K562 (cell line): ENCODE measurements around the gene SENP7. TPM values are rescaled to one million over a fixed set of nuclear protein-coding genes. Genes with fewer than 3 reads are reported as not detected.

Experiments
- MECOM ChIP-seq: fragments of 250-450 bp; sonication (Bioruptor Pico); IDR thresholded peaks from 2 replicates; pipeline ENCODE4 v1.8.0; 2022; ENCODE audit warnings: inconsistent platforms
- NFATC3 ChIP-seq: fragments of 450-650 bp; IDR thresholded peaks from 2 replicates; pipeline ENCODE4 v1.6.1; 2017; ENCODE audit warnings: mild to moderate bottlenecking
- POU5F1 ChIP-seq: fragments of 150-350 bp; IDR thresholded peaks from 2 replicates; pipeline ENCODE4 v1.6.1; 2014; ENCODE audit warnings: borderline replicate concordance, low read length, low read depth, mild to moderate bottlenecking; ENCODE audit not compliant: partially characterized antibody
- RBBP5 ChIP-seq: fragments of 200-600 bp; sonication (generic); IDR thresholded peaks from 2 replicates; pipeline ENCODE4 v1.6.1; 2012; ENCODE audit warnings: borderline replicate concordance, mild to moderate bottlenecking, low read length, control low read depth, inconsistent platforms; ENCODE audit not compliant: insufficient read depth, poor library complexity, severe bottlenecking
- SRSF3 ChIP-seq: fragments of 200-400 bp; formaldehyde crosslinking; IDR thresholded peaks from 2 replicates; pipeline ENCODE4 v1.6.1; 2016; ENCODE audit warnings: mild to moderate bottlenecking, low read length, moderate library complexity; ENCODE audit not compliant: insufficient read depth
- ZNF12 ChIP-seq: sonication (generic); formaldehyde crosslinking; IDR thresholded peaks from 2 replicates; pipeline ENCODE4 v1.4.0; 2020; ENCODE audit warnings: mild to moderate bottlenecking, missing genetic modification reagents
- polyA plus RNA-seq, 8 experiments: library from polyadenylated mRNA; depleted of rRNA in 4 of 8; stranded (reverse) in 5 of 8; unstranded in 3 of 8; fragments of >200 nt; fragmentation: Nextera tagmentation in 2 of 8; fragmentation: Illumina TruSeq in 1 of 8; extraction: Ambion mirVana in 2 of 8; extraction: Trizol in 1 of 8; gene quantifications; 2 replicates each; pipeline versions ENCODE4 v1.2.1 to v1.2.3, GENCODE V29; 2011 to 2014; ENCODE audit warnings: inconsistent platforms in 1 of 8, missing spikeins in 1 of 8
- total RNA-seq, 7 experiments: library from RNA; depleted of rRNA in 6 of 7; stranded (reverse); fragments of >200 nt in 6 of 7; fragmentation: Illumina TruSeq in 2 of 7; extraction: Trizol in 2 of 7; gene quantifications; 2 replicates each; pipeline versions ENCODE4 v1.2.1 to v1.2.3, GENCODE V29; 2011 to 2021; ENCODE audit warnings: low replicate concordance in 1 of 7
- TF ChIP-seq, protein P1 (sequence below): sonication (generic); formaldehyde crosslinking; IDR thresholded peaks from 2 replicates; pipeline ENCODE4 v1.8.1; 2023; ENCODE audit warnings: mild to moderate bottlenecking, missing genetic modification reagents
- TF ChIP-seq, protein P2 (sequence below), 2 experiments: fragments of 450-650 bp; formaldehyde crosslinking in 1 of 2; IDR thresholded peaks; 2 replicates each; pipeline versions ENCODE4 v1.4.0 to v1.6.1; 2014 to 2020; ENCODE audit warnings: mild to moderate bottlenecking in 2 of 2, borderline replicate concordance in 1 of 2, low read depth in 1 of 2

Gene SENP7
- total and polyA plus RNA-seq, 9 of the 15 experiments (the other 6 are each of a cell fraction or from before 2014, with no cell fraction given) = 4.1 to 21.9 (median 10.7) TPM

DNA sequence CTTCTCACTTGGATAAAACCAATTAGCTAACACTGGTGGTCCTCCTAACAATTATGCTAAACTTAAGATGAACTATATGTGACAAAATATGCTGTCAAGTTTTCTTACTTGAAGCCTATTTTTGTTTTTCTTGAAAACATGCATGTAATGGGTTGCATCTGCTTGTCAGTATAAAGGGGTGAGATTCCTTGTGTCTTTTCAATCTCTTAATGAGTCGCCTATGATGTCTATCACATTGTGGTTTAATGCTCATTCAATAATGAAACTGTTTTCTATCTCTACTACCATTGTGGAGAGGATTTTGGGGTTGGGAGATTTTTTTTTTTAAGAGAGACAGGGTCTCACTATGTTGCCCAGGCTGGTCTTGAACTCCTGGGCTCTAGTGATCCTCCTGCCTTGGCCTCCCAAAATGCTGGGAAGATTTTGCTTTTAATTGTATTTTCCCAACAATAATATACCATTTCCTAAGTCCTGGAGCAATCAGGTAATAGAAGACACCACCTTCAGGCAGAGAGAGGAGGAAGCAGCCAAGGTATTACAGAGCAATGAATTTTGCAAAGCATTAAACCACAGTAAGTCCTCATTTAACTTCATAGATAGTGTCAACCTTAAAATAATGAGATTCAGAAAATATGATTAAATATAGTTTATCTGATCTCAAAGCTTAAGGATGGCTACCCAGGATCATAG is 31.3 kb upstream of the SENP7 start (continued):
- TF ChIP-seq, protein P1, sequence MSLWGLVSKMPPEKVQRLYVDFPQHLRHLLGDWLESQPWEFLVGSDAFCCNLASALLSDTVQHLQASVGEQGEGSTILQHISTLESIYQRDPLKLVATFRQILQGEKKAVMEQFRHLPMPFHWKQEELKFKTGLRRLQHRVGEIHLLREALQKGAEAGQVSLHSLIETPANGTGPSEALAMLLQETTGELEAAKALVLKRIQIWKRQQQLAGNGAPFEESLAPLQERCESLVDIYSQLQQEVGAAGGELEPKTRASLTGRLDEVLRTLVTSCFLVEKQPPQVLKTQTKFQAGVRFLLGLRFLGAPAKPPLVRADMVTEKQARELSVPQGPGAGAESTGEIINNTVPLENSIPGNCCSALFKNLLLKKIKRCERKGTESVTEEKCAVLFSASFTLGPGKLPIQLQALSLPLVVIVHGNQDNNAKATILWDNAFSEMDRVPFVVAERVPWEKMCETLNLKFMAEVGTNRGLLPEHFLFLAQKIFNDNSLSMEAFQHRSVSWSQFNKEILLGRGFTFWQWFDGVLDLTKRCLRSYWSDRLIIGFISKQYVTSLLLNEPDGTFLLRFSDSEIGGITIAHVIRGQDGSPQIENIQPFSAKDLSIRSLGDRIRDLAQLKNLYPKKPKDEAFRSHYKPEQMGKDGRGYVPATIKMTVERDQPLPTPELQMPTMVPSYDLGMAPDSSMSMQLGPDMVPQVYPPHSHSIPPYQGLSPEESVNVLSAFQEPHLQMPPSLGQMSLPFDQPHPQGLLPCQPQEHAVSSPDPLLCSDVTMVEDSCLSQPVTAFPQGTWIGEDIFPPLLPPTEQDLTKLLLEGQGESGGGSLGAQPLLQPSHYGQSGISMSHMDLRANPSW (CRISPR knock-in tag) = no peak
- no peak for TF ChIP-seq NFATC3
- no peak for TF ChIP-seq POU5F1
- no peak for TF ChIP-seq MECOM (CRISPR knock-in tag)
- TF ChIP-seq RBBP5 = no peak
- TF ChIP-seq SRSF3 = no peak
- no peak for TF ChIP-seq ZNF12 (CRISPR knock-in tag)
- TF ChIP-seq, protein P2, sequence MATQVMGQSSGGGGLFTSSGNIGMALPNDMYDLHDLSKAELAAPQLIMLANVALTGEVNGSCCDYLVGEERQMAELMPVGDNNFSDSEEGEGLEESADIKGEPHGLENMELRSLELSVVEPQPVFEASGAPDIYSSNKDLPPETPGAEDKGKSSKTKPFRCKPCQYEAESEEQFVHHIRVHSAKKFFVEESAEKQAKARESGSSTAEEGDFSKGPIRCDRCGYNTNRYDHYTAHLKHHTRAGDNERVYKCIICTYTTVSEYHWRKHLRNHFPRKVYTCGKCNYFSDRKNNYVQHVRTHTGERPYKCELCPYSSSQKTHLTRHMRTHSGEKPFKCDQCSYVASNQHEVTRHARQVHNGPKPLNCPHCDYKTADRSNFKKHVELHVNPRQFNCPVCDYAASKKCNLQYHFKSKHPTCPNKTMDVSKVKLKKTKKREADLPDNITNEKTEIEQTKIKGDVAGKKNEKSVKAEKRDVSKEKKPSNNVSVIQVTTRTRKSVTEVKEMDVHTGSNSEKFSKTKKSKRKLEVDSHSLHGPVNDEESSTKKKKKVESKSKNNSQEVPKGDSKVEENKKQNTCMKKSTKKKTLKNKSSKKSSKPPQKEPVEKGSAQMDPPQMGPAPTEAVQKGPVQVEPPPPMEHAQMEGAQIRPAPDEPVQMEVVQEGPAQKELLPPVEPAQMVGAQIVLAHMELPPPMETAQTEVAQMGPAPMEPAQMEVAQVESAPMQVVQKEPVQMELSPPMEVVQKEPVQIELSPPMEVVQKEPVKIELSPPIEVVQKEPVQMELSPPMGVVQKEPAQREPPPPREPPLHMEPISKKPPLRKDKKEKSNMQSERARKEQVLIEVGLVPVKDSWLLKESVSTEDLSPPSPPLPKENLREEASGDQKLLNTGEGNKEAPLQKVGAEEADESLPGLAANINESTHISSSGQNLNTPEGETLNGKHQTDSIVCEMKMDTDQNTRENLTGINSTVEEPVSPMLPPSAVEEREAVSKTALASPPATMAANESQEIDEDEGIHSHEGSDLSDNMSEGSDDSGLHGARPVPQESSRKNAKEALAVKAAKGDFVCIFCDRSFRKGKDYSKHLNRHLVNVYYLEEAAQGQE (IDR thresholded peaks at IDR 0.05; ENCODE audit: borderline replicate concordance) = peak; percentile 25; the same call in 1 of the 2 replicates
- TF ChIP-seq, protein P2 (CRISPR knock-in tag; IDR thresholded peaks at IDR 0.05; ENCODE audit: low read depth) = no peak
